Ishikawa (cell line): ENCODE data around the gene NACC2.

Source experiments
- CEBPB ChIP-seq: IDR thresholded peaks from 2 replicates; pipeline ENCODE4 v1.6.1; 2012
- CREB1 ChIP-seq: IDR thresholded peaks from 2 replicates; pipeline ENCODE4 v1.6.1; 2012; ENCODE audit warnings: low read depth
- EGR1 ChIP-seq: IDR thresholded peaks from 2 replicates; pipeline ENCODE4 v1.6.1; 2012
- EP300 ChIP-seq: IDR thresholded peaks from 2 replicates; pipeline ENCODE4 v1.6.1; 2012; ENCODE audit warnings: borderline replicate concordance
- FOXM1 ChIP-seq: IDR thresholded peaks from 2 replicates; pipeline ENCODE4 v1.6.1; 2012; ENCODE audit warnings: low read depth, borderline replicate concordance
- MAX ChIP-seq: IDR thresholded peaks from 2 replicates; pipeline ENCODE4 v1.6.1; 2012
- NFIC ChIP-seq: IDR thresholded peaks from 2 replicates; pipeline ENCODE4 v1.6.1; 2012
- RAD21 ChIP-seq: IDR thresholded peaks from 2 replicates; pipeline ENCODE4 v1.6.1; 2012; ENCODE audit warnings: low read depth
- REST ChIP-seq: IDR thresholded peaks from 2 replicates; pipeline ENCODE4 v1.6.1; 2012; ENCODE audit warnings: low read depth, mild to moderate bottlenecking
- TAF1 ChIP-seq: IDR thresholded peaks from 2 replicates; pipeline ENCODE4 v1.6.1; 2012; ENCODE audit warnings: low read depth, mild to moderate bottlenecking
- TCF12 ChIP-seq: IDR thresholded peaks from 2 replicates; pipeline ENCODE4 v1.6.1; 2012; ENCODE audit warnings: low read depth
- TEAD4 ChIP-seq: IDR thresholded peaks from 2 replicates; pipeline ENCODE4 v1.6.1; 2012
- USF1 ChIP-seq: IDR thresholded peaks from 2 replicates; pipeline ENCODE4 v1.6.1; 2012
- YY1 ChIP-seq: IDR thresholded peaks from 2 replicates; pipeline ENCODE4 v1.6.1; 2012; ENCODE audit warnings: low read depth
- ZBTB7A ChIP-seq: IDR thresholded peaks from 2 replicates; pipeline ENCODE4 v1.6.1; 2012; ENCODE audit warnings: low read depth

Gene NACC2

GRCh38 chr9:136133959-136134484 is 38.9 kb upstream of the NACC2 start:
- TF ChIP-seq NFIC (no peak), TCF12 (no peak), FOXM1 (no peak), YY1 (no peak), CEBPB (no peak), REST (no peak), TAF1 (no peak), EGR1 (no peak), TEAD4 (no peak), USF1 (no peak), RAD21 (no peak), CREB1 (no peak), ZBTB7A (no peak), MAX (no peak), EP300 (no peak)

GRCh38 chr9:136133191-136133958 is 38.3 kb upstream of the NACC2 start:
- no peak for TF ChIP-seq REST
- peak; percentile 48; the same call in 1 of the 2 replicates for TF ChIP-seq ZBTB7A
- peak; percentile 54; the same call in 1 of the 2 replicates for TF ChIP-seq RAD21
- no peak for TF ChIP-seq USF1

- no peak for TF ChIP-seq USF1
- no peak for TF ChIP-seq FOXM1
- TF ChIP-seq CEBPB: no peak
These were observed 37.5 kb upstream of the NACC2 start for GRCh38 chr9:136132512-136133050.

GRCh38 chr9:136131629-136132511 is 36.8 kb upstream of the NACC2 start:
- no peak for TF ChIP-seq ZBTB7A
- no peak for TF ChIP-seq EGR1
- TF ChIP-seq USF1: no peak
- TF ChIP-seq TCF12: no peak
- TF ChIP-seq MAX: no peak
- no peak for TF ChIP-seq TEAD4
- TF ChIP-seq RAD21: no peak
- no peak for TF ChIP-seq YY1
- TF ChIP-seq REST: no peak
- TF ChIP-seq CREB1: no peak
- TF ChIP-seq FOXM1: no peak
- TF ChIP-seq CEBPB: no peak
